Activated CD4-positive, alpha-beta T cell treated with anti-CD3 and anti-CD28 coated beads, Interleukin-2, amount 10 ng/mL, durations not matched to agents 7 days and 5 days (primary cell): ENCODE measurements around the gene UBE2U. TPM values are rescaled to one million over a fixed set of nuclear protein-coding genes. Genes with fewer than 3 reads are reported as not detected.
"Not testable (repeated sequence)": the region's sequence is repeated elsewhere in the genome, so short reads cannot be mapped to it uniquely, and the experiment has no call there.

Experiments used
- CTCF ChIA-PET: fragments of 350-600 bp; sonication (Branson Sonifier 250); formaldehyde crosslinking; loops from one replicate; lab custom pipeline; 2021; ENCODE audit warnings: antibody characterized with exemption; lab: Charles Lee
- POLR2A ChIA-PET: fragments of 350-600 bp; sonication (Branson Sonifier 250); formaldehyde crosslinking; loops from one replicate; lab custom pipeline; 2021; ENCODE audit warnings: antibody characterized with exemption; lab: Charles Lee
- DNase-seq: peaks from one replicate; pipeline ENCODE4 v3.0.0-alpha.2; 2020
- H3K27ac Mint-ChIP-seq: one replicate; pipeline ENCODE4 v1.8.0; 2021; ENCODE audit warnings: mild to moderate bottlenecking, moderate library complexity, mixed read lengths
- H3K27me3 Mint-ChIP-seq: one replicate; pipeline ENCODE4 v1.8.0; 2021; ENCODE audit warnings: mixed read lengths
- H3K36me3 Mint-ChIP-seq: one replicate; pipeline ENCODE4 v1.8.0; 2021; ENCODE audit warnings: low read depth, mixed read lengths
- H3K4me1 Mint-ChIP-seq: one replicate; pipeline ENCODE4 v1.8.0; 2021; ENCODE audit warnings: mixed read lengths
- H3K4me3 Mint-ChIP-seq: one replicate; pipeline ENCODE4 v1.8.0; 2021; ENCODE audit warnings: mild to moderate bottlenecking, moderate library complexity, mixed read lengths
- H3K9me3 Mint-ChIP-seq: one replicate; pipeline ENCODE4 v1.8.0; 2021; ENCODE audit warnings: mixed read lengths
- total RNA-seq, 2 experiments: library from RNA; stranded (reverse); gene quantifications; one replicate each; pipeline ENCODE4 v1.2.3, GENCODE V29; 2021

The UBE2U gene
- total RNA-seq, 2 experiments from 2014 or later, result not detected

GRCh38 chr1:64231153-64231552 lies 27.7 kb downstream of the UBE2U start:
- no peaks in the 10 kb centered on the region for H3K9me3 Mint-ChIP-seq
- H3K27ac Mint-ChIP-seq, result no peak overlapping the region
- peaks cover 29% of the 10 kb centered on the region for H3K27me3 Mint-ChIP-seq
- CTCF ChIA-PET, result interaction anchor here (1.2 kb wide), 1 partner anchor 17 kb away, joined by 3 read pairs; no protein-coding TSS in a partner anchor
- no peak for DNase-seq
- H3K4me1 Mint-ChIP-seq, result no peaks in the 10 kb centered on the region
- no peak overlapping the region for H3K4me3 Mint-ChIP-seq
- POLR2A ChIA-PET, result no interaction called here
- no peaks in the 10 kb centered on the region for H3K36me3 Mint-ChIP-seq

- H3K27me3 Mint-ChIP-seq, result peaks cover 29% of the 10 kb centered on the region
- no peaks in the 10 kb centered on the region for H3K9me3 Mint-ChIP-seq
- H3K4me3 Mint-ChIP-seq, result no peak overlapping the region
- ChIA-PET POLR2A (no interaction called here), CTCF (interaction anchor here (1.2 kb wide), 1 partner anchor 16 kb away, joined by 3 read pairs; no protein-coding TSS in a partner anchor)
- no peak overlapping the region for H3K27ac Mint-ChIP-seq
- no peaks in the 10 kb centered on the region for H3K4me1 Mint-ChIP-seq
- no peak for DNase-seq
- H3K36me3 Mint-ChIP-seq, result no peaks in the 10 kb centered on the region
These were observed 28.2 kb downstream of the UBE2U start for GRCh38 chr1:64231654-64232053.

- Mint-ChIP-seq H3K4me1 (no peaks in the 10 kb centered on the region), H3K4me3 (no peak overlapping the region), H3K27ac (no peak overlapping the region), H3K9me3 (no peaks in the 10 kb centered on the region), H3K27me3 (peaks cover 35% of the 10 kb centered on the region), H3K36me3 (no peaks in the 10 kb centered on the region)
- ChIA-PET POLR2A (no interaction called here), CTCF (no interaction called here)
- no peak for DNase-seq
These were observed 31.3 kb downstream of the UBE2U start for GRCh38 chr1:64234714-64235113.

- DNase-seq, result no peak
- H3K36me3 Mint-ChIP-seq, result no peaks in the 10 kb centered on the region
- ChIA-PET CTCF (no interaction called here), POLR2A (no interaction called here)
- no peak overlapping the region for H3K4me3 Mint-ChIP-seq
- no peaks in the 10 kb centered on the region for H3K9me3 Mint-ChIP-seq
- no peaks in the 10 kb centered on the region for H3K4me1 Mint-ChIP-seq
- H3K27ac Mint-ChIP-seq, result no peak overlapping the region
- peaks cover 32% of the 10 kb centered on the region for H3K27me3 Mint-ChIP-seq
These were observed 31.8 kb downstream of the UBE2U start for GRCh38 chr1:64235181-64235580.

GRCh38 chr1:64235910-64236309 lies 32.5 kb downstream of the UBE2U start:
- no peaks in the 10 kb centered on the region for H3K9me3 Mint-ChIP-seq
- H3K27ac Mint-ChIP-seq, result no peak overlapping the region
- ChIA-PET CTCF (no interaction called here), POLR2A (no interaction called here)
- H3K4me1 Mint-ChIP-seq, result no peaks in the 10 kb centered on the region
- peaks cover 28% of the 10 kb centered on the region for H3K27me3 Mint-ChIP-seq
- no peaks in the 10 kb centered on the region for H3K36me3 Mint-ChIP-seq
- DNase-seq, result no peak
- H3K4me3 Mint-ChIP-seq, result no peak overlapping the region

- peaks cover 25% of the 10 kb centered on the region for H3K27me3 Mint-ChIP-seq
- no peaks in the 10 kb centered on the region for H3K9me3 Mint-ChIP-seq
- no peak for DNase-seq
- H3K4me3 Mint-ChIP-seq, result no peak overlapping the region
- CTCF ChIA-PET, result no interaction called here
- no peak overlapping the region for H3K27ac Mint-ChIP-seq
- no peaks in the 10 kb centered on the region for H3K4me1 Mint-ChIP-seq
- no peaks in the 10 kb centered on the region for H3K36me3 Mint-ChIP-seq
- POLR2A ChIA-PET, result no interaction called here
These were observed 33.1 kb downstream of the UBE2U start for GRCh38 chr1:64236541-64236954.

GRCh38 chr1:64239519-64239918 lies 36.1 kb downstream of the UBE2U start:
- H3K36me3 Mint-ChIP-seq, H3K27ac Mint-ChIP-seq, POLR2A ChIA-PET, H3K4me3 Mint-ChIP-seq, H3K9me3 Mint-ChIP-seq, DNase-seq, CTCF ChIA-PET: not testable (repeated sequence)
- Mint-ChIP-seq H3K4me1 (peaks cover 13% of the 10 kb centered on the region), H3K27me3 (peaks cover 16% of the 10 kb centered on the region)

- peaks cover 11% of the 10 kb centered on the region for H3K27me3 Mint-ChIP-seq
- H3K36me3 Mint-ChIP-seq, result no peaks in the 10 kb centered on the region
- DNase-seq, result no peak
- ChIA-PET POLR2A (no interaction called here), CTCF (no interaction called here)
- peaks cover 16% of the 10 kb centered on the region for H3K4me1 Mint-ChIP-seq
- no peaks in the 10 kb centered on the region for H3K9me3 Mint-ChIP-seq
- no peak overlapping the region for H3K4me3 Mint-ChIP-seq
- no peak overlapping the region for H3K27ac Mint-ChIP-seq
These were observed 36.8 kb downstream of the UBE2U start for GRCh38 chr1:64240206-64240605.

- ChIA-PET POLR2A (no interaction called here), CTCF (no interaction called here)
- no peak overlapping the region for H3K4me3 Mint-ChIP-seq
- peaks cover 14% of the 10 kb centered on the region for H3K27me3 Mint-ChIP-seq
- no peaks in the 10 kb centered on the region for H3K36me3 Mint-ChIP-seq
- no peak for DNase-seq
- no peaks in the 10 kb centered on the region for H3K9me3 Mint-ChIP-seq
- H3K27ac Mint-ChIP-seq, result no peak overlapping the region
- H3K4me1 Mint-ChIP-seq, result peaks cover 21% of the 10 kb centered on the region
These were observed 37.6 kb downstream of the UBE2U start for GRCh38 chr1:64241069-64241468.

GRCh38 chr1:64242895-64243756 lies 39.7 kb downstream of the UBE2U start:
- Mint-ChIP-seq H3K4me1 (peaks cover 23% of the 10 kb centered on the region), H3K36me3 (no peaks in the 10 kb centered on the region), H3K4me3 (peak overlapping the region; percentile 46), H3K27me3 (peaks cover 20% of the 10 kb centered on the region), H3K27ac (peak overlapping the region; percentile 81), H3K9me3 (no peaks in the 10 kb centered on the region)
- DNase-seq, result no peak
- ChIA-PET POLR2A (no interaction called here), CTCF (interaction anchor here (0.6 kb wide), 1 partner anchor 463 kb away, joined by 6 read pairs; no protein-coding TSS in a partner anchor)

- POLR2A ChIA-PET, result no interaction called here
- CTCF ChIA-PET, result no interaction called here
These were observed 40.3 kb downstream of the UBE2U start for GRCh38 chr1:64243757-64244080.

GRCh38 chr1:64245495-64245894 lies 42.1 kb downstream of the UBE2U start:
- Mint-ChIP-seq H3K27me3 (peaks cover 15% of the 10 kb centered on the region), H3K27ac (peak overlapping the region; percentile 37), H3K4me3 (no peak overlapping the region), H3K9me3 (no peaks in the 10 kb centered on the region), H3K4me1 (peaks cover 23% of the 10 kb centered on the region), H3K36me3 (no peaks in the 10 kb centered on the region)
- POLR2A ChIA-PET, result no interaction called here
- no peak for DNase-seq
- CTCF ChIA-PET, result interaction anchor here (1.1 kb wide), 1 partner anchor 607 kb away, joined by 3 read pairs; no protein-coding TSS in a partner anchor

More at GRCh38 chr1:64243757-64244080, 40.3 kb downstream of the UBE2U start:
- H3K9me3 Mint-ChIP-seq, result no peaks in the 10 kb centered on the region
- peak overlapping the region; percentile 81 for H3K27ac Mint-ChIP-seq
- H3K4me3 Mint-ChIP-seq, result peak overlapping the region; percentile 46
- H3K4me1 Mint-ChIP-seq, result peaks cover 23% of the 10 kb centered on the region
- peaks cover 18% of the 10 kb centered on the region for H3K27me3 Mint-ChIP-seq
- DNase-seq, result no peak
- no peaks in the 10 kb centered on the region for H3K36me3 Mint-ChIP-seq

- H3K27me3 Mint-ChIP-seq, result peaks cover 15% of the 10 kb centered on the region
- CTCF ChIA-PET, result interaction anchor here (0.9 to 1.2 kb wide), 2 partner anchors 10 to 555 kb away, joined by 3 read pairs; no protein-coding TSS in a partner anchor
- H3K27ac Mint-ChIP-seq, result no peak overlapping the region
- POLR2A ChIA-PET, result no interaction called here
- H3K9me3 Mint-ChIP-seq, result no peaks in the 10 kb centered on the region
- H3K4me3 Mint-ChIP-seq, result no peak overlapping the region
- no peaks in the 10 kb centered on the region for H3K36me3 Mint-ChIP-seq
- no peak for DNase-seq
- H3K4me1 Mint-ChIP-seq, result peaks cover 23% of the 10 kb centered on the region
These were observed 43.0 kb downstream of the UBE2U start for GRCh38 chr1:64246294-64246917.
